ENCODE results near the gene GHRH. TPM values are rescaled to one million over a fixed set of nuclear protein-coding genes. Genes with fewer than 3 reads are reported as not detected.

Gene GHRH
- total RNA-seq, 1 experiment from 2014 or later, result not detected

GRCh38 chr20:37249304-37249703 is 12.3 kb downstream of the GHRH start:
- no peak overlapping the region for H2AK5ac ChIP-seq (ENCODE audit: insufficient read length, low read length)
- no peak for DNase-seq
- no peak overlapping the region for H2BK20ac ChIP-seq (ENCODE audit: low read depth, low read length, poor library complexity, severe bottlenecking)
- no peak overlapping the region for H3K56ac ChIP-seq (ENCODE audit: insufficient read length, low read depth, low read length)
- no peak overlapping the region for H3K4ac ChIP-seq (ENCODE audit: low read depth, low read length)
- Mint-ChIP-seq H3K4me3 (no peak overlapping the region), H3K27ac (no peak overlapping the region), H3K36me3 (ENCODE audit: insufficient read depth in 1 of 3, low read depth in 3 of 3) (peaks cover 2 to 17% (median 8%) of the 10 kb centered on the region in 3 experiments), H3K9me3 (peaks cover 2 to 7% of the 10 kb centered on the region in 2 experiments), H3K4me1 (peaks cover 45 to 60% of the 10 kb centered on the region in 2 experiments), H3K27me3 (ENCODE audit: low read depth) (no peaks in the 10 kb centered on the region; the same call in 1 of the 2 replicates)
- H2BK5ac ChIP-seq (ENCODE audit: insufficient read length, low read length), result no peak overlapping the region
- H4K91ac ChIP-seq (ENCODE audit: insufficient read length, low read depth, low read length), result no peak overlapping the region
- H4K8ac ChIP-seq (replicated peaks; ENCODE audit: insufficient read length, low read depth, low read length), result no peak overlapping the region
- no peaks in the 10 kb centered on the region for H3K79me1 ChIP-seq (ENCODE audit: insufficient read depth, low read depth, low read length, poor library complexity, severe bottlenecking)
- H3K9me3 ChIP-seq (ENCODE audit: control insufficient read depth, low read depth, low read length), result no peaks in the 10 kb centered on the region
- H2BK12ac ChIP-seq (ENCODE audit: insufficient read length, low read depth, low read length), result no peak overlapping the region
- no peak overlapping the region for H3K9ac ChIP-seq (ENCODE audit: extremely low read depth, insufficient read length, low read length)
- H3K4me1 ChIP-seq (ENCODE audit: insufficient read depth, low read length), result peaks cover 3% of the 10 kb centered on the region; the same call in 1 of the 2 replicates
- no CpG with 5 or more reads among the region's 2 CpGs for WGBS (ENCODE audit: extremely low coverage, insufficient read length, low lambda C conversion rate)
- no peaks in the 10 kb centered on the region for H3K23me2 ChIP-seq (ENCODE audit: insufficient read length, low read depth, low read length, poor library complexity, severe bottlenecking)
- no peak overlapping the region for H2BK15ac ChIP-seq (ENCODE audit: low read depth, low read length)
- H4K20me1 ChIP-seq (ENCODE audit: control insufficient read depth, insufficient read depth, insufficient read length), result no peaks in the 10 kb centered on the region
- no peak for TF ChIP-seq CTCF (conservative IDR thresholded peaks at IDR 0.05)
- H3K27me3 ChIP-seq (ENCODE audit: insufficient read depth, low read length), result no peaks in the 10 kb centered on the region
- H2BK120ac ChIP-seq (ENCODE audit: low read depth, low read length, poor library complexity, severe bottlenecking), result no peak overlapping the region
- H3T11ph ChIP-seq (ENCODE audit: low read length), result no peak overlapping the region
- H3K14ac ChIP-seq (ENCODE audit: insufficient read depth, low read length), result no peak overlapping the region
- H3K4me2 ChIP-seq (ENCODE audit: insufficient read depth, insufficient read length, low read length), result no peak overlapping the region
- no peak overlapping the region for H4K5ac ChIP-seq (ENCODE audit: insufficient read length, low read depth, low read length)
- no peaks in the 10 kb centered on the region for H3K79me2 ChIP-seq (ENCODE audit: insufficient read depth, low read length)
- no peak overlapping the region for H3K18ac ChIP-seq (ENCODE audit: insufficient read length, low read depth, low read length)
- H3K23ac ChIP-seq (ENCODE audit: insufficient read length, low read depth, low read length), result no peak overlapping the region
- H3K27ac ChIP-seq (ENCODE audit: insufficient read length, low read depth, low read length), result no peak overlapping the region
- H2AFZ ChIP-seq (ENCODE audit: low read length), result no peak overlapping the region
